GM21786 (cell line): Measurements from ENCODE around the gene ENTPD2.

Experiments used
- ATAC-seq: cut with Tn5 transposase; IDR thresholded peaks from one replicate; pipeline ENCODE4 v1.9.1; 2021; ENCODE audit not compliant: unreplicated experiment

The ENTPD2 gene

DNA sequence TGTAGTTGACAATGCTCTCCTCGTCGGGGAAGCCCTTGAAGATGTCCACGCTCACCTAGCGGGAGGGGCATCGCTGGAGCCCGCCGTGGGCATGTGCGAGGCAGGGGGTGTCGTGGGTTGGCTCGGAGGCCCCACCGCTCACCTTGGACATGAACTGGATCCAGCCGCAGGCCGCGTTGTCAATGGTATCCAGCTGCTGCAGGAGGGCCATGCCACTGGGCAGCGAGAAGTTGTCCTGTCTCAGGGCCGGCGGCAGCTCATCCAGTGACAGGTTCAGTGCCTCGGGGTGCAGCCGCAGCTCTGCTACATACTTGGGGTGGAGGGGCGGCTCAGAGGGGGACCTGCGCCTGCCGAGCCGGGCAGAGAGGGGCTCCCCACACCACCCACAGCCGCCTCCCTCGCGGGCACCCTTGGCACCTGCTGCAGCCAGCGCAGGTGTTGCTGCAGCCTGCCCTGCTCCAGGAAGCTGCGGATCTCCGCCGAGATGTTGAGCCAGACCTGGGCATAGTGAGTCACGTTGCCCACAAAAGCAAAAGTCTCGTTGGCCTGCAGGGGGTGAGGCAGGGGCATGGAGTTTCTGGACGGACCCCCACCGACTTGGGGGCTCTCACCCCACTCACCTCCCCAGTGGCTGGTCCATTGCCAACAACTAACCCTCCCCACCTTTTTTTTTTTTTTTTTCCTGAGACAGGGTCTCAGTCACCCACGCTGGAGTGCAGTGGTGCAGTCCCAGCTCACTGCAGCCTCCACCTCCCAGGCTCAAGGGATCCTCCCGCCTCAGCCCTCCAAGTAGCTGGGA lies 34.9 kb downstream of the ENTPD2 start:
- ATAC-seq: no peak

DNA sequence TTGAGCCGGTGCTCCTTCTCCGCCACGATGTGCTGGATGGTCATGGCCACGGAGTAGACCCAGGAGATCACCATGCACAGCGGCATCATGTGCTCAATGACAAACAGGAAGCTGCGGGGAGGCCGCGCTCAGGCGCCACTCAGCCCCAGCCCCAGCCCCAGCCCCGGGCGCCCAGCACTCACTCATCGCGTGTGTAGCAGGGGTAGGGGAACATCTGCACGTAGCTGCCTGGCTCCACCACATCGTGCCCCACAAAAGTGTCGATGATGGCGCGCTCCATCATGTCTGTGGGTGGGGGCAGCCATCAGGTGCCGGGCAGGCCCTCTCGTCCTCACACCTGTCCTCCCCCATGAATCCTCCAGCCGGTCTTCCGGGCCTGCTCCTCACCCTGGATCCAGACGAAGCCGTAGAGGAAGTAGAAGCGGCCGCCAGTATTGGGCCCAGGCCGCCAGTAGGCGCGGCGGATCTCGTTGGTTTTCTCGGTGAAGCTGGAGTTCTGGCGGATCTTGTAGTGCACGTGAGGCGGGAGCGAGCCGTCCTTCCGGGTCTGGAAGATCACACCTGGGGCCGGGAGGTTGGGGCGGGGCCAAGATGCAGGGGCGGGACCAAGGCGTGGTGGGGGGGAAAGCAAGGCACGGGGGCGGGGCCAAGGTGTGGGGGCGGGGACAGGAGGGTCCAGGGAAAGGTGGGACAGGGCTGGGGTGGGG lies 35.9 kb downstream of the ENTPD2 start:
- ATAC-seq: no peak

- no peak for ATAC-seq
Measured at GRCh38 chr9:137017071-137017470, 36.8 kb downstream of the ENTPD2 start.

GRCh38 chr9:137016436-137016835 lies 37.4 kb downstream of the ENTPD2 start:
- ATAC-seq: no peak

DNA sequence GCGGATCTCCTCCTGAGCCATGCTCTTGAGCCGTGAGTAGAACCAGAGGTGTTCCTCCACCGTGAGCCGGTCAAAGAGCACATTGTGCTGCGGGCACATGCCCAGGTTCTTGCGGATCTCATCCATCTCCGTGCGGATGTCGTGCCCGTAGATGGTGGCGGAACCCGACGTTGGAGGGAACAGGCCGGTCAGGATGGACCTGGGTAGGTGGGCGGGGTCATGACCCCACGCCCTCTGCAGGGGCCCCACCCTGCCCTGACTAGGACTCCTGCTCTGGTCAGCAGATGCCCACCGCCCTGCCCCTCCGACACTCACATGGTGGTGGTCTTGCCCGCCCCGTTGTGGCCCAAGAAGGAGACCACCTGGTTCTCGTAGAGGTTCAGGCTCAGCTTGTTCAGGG lies 37.9 kb downstream of the ENTPD2 start:
- no peak for ATAC-seq

- ATAC-seq: no peak
Measured at GRCh38 chr9:137015540-137015930, 38.3 kb downstream of the ENTPD2 start.

- no peak for ATAC-seq
Measured at GRCh38 chr9:137014776-137015539, 38.9 kb downstream of the ENTPD2 start.

DNA sequence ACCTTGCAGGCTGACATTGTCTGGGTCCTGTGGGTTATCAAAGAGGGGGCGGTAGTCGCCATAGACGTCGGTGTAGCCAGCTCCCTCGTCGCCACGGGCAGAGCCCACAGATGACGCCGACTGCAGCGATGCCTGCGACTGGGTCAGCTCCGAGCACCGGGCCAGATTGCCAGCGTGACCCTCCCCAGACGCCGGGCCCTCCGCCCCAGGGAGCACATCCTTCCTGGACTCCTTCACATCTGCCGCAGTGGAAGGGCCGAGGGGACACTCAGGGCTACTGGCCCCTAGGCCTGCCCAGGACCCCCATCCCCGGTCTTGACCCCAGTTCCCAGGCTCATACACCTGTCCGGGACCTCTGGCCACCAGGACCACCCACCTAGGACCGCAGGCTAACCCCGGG lies 39.7 kb downstream of the ENTPD2 start:
- no peak for ATAC-seq

DNA sequence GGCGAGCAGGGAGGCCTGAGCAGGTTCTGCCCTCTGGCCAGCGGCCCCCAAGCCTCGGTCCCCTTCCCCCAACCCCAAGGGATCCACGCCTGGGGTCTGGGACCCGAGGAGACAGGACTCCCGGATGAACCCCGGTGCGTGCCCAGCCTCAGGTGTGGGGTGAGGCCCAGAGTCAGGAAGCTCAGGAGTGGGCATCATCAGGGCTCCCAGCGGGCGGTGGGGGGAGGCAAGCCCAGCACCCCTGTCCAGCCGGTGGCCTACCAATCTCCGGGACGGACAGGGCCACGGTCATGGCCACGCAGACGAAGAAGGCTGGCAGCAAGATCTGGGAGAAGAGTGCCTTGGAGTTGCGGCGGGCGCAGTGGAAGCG lies 40.3 kb downstream of the ENTPD2 start:
- no peak for ATAC-seq

GRCh38 chr9:137012694-137013570 lies 40.9 kb downstream of the ENTPD2 start:
- no peak for ATAC-seq

DNA sequence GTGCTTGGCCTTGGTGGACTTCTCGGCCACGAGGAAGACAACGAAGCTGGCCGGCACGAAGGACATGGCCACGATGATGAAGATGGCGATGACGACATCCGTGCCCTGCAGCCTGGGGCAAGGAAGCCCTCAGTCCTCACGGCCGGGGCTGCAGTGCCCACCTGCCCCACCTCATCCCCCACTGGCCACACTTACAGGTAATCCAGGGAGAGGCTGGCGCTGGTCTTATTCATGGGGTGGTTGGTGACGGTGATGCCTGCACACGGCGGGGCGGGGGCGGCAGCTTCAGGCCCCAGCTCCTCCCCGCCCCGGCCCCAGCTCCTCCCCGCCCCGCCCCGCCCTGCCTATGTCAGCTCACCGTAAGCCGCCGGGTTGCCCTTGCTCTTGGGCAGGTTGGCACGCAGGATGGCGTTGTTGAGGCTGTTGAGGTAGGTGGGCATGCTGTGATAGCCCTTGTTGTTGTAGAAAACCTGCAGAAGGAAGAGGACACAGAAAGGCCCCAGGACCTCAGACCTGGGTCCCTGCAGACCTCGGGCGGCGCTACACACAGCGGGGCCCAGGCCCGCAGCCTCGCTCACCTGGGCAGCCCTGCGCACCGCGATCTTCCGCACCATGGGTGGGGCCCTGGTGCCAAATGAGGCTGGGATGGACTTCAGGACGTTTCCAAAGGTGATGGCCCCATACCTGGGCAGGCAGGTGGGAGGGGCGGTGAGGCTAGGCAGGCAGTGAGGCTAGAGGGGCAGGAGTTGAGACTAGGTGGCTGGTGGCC lies 41.8 kb downstream of the ENTPD2 start:
- no peak for ATAC-seq

DNA sequence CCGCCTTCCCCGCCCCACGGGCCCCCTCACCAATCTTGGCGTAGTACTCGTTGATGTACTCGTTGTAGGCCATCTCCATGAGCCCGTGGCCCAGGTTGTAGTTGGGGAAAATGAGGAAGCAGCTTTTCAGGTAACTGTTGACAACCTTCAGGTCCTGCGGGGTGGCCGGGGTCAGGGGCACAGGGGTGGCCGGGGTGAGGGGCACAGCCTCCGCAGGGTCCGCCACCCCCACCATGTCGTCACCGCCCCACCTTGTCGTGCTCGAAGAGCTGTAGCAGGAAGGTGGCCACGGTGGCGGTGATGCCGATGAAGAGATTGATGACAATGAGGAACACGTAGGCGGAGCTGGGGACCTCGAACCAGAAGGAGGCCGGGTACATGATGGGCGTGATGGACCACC lies 42.7 kb downstream of the ENTPD2 start:
- no peak for ATAC-seq

DNA sequence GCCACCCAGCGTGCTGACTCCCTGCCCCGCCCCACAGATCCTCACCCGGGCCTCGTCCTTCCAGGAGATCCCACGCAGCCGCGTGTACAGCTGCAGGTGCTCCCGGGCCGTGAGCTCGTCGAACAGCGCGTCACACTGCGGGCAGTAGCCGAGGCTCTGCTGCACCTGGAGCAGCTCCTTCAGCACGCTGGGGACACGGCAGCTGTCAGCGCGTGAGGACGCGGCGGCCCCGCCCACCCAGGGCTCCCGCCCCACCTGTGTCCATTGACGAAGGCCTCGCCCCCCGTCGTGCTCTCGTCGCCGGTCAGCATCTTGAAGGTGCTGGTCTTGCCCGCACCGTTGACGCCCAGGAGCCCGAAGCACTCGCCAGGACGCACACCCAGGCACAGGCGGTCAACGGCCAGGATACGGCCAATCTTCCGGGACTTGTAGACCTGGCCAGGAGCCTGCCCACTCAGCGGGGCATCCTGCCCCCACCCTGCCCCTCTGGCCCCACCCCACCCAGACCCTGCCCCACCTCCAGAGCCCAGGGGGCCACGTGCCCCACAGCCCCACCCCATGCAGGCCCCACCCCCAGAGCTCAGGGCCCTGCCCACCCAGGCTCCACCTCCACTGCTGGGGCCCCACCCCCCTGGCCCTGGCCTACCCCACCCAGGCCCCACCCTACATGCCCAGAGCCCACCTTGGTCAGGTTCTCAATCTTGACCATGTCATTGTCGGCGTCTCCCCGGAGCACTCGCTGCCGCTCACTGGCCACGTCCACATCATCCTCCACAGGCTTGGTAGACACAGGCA lies 43.7 kb downstream of the ENTPD2 start:
- ATAC-seq: no peak

DNA sequence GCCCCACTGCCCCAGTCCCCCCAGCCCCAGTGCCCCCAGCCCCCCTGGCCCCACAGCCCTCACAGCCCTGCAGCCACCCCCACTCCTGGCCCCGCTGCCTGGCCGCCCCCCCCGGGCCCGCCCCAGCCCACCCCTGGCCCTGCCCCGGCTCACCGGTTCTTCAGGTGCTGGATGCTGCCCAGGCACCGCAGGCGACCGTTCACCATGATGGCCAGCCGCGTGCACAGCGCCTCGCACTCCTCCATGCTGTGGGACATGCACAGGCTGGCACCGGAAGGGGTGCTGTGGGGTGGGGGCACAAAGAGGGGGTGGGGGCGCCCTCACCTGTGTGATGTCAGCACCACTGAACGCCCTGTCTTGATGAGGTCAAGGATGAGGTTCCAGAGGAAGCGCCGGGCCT lies 44.6 kb downstream of the ENTPD2 start:
- no peak for ATAC-seq

DNA sequence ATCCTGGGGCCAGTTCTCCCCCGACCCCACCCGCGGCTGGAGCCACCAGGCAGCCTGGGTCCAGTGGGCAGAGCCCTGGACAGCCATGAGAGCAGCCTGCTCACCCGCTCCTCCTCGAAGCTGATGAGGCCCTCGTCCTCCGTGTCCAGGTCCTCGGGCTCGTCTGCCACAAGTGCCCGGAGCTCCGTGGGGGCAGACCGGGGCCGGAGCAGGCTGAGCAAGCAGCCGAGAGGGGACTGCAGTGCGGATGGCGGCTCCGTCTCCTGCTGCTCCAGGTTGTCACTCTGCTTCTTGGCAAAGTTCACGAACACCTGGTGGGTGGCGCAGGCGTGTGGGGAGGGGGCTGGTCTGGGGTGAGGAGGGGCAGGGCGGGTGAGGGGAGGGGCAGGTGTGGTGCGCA lies 45.5 kb downstream of the ENTPD2 start:
- ATAC-seq: no peak

DNA sequence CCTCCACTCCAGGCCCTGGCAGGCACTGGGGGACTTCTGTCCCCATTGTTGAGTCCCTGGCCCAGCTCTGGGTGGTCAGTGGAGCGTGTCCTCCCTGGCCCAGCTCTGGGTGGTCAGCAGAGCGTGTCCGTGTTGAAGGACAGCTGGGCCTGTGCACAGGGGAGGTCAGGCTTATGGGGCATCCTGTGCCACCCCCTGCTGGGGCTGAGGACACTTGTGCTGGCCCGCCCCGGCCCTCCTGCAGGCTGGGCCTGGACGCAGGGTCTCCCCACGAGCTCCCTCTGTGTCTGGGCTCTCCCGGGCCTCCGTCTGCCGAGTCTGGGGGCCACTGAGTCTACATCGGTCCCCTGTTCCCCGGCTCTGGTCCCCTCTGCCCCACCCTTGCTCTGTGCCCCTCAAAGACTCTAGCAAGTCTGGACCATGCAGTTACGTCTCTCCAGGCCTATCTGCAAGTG lies 46.0 kb downstream of the ENTPD2 start:
- ATAC-seq: no peak

GRCh38 chr9:137007108-137007815 lies 46.6 kb downstream of the ENTPD2 start:
- ATAC-seq: no peak

GRCh38 chr9:137006116-137007003 lies 47.5 kb downstream of the ENTPD2 start:
- ATAC-seq: no peak
